SK-N-SH treated with all-trans-retinoic acid at 6 μM for 48 hours (cell line): Measurements from ENCODE around the gene ZNF500.

ENCODE experiments used
- ATAC-seq: fragments of 200-7000 bp; cut with Tn5 transposase; 3 replicates; pipeline ENCODE4 v1.9.1; 2020; ENCODE audit warnings: mild to moderate bottlenecking, moderate library complexity
- BACH2 ChIP-seq: fragments of 250-450 bp; sonication (Bioruptor Pico); IDR thresholded peaks from 2 replicates; pipeline ENCODE4 v1.9.0; 2021; ENCODE audit warnings: mild to moderate bottlenecking, borderline replicate concordance
- CSDC2 ChIP-seq: fragments of 250-450 bp; sonication (Bioruptor Pico); IDR thresholded peaks from 2 replicates; pipeline ENCODE4 v1.5.0; 2020; ENCODE audit warnings: mild to moderate bottlenecking, moderate library complexity
- ISL1 ChIP-seq: fragments of 250-450 bp; sonication (Bioruptor Pico); IDR thresholded peaks from 2 replicates; pipeline ENCODE4 v2.1.2; 2022; ENCODE audit warnings: mild to moderate bottlenecking, moderate library complexity
- OSR1 ChIP-seq: fragments of 250-450 bp; sonication (Bioruptor Pico); IDR thresholded peaks from 2 replicates; pipeline ENCODE4 v1.8.0; 2022; ENCODE audit warnings: moderate library complexity, mild to moderate bottlenecking, inconsistent platforms
- PATZ1 ChIP-seq: fragments of 250-450 bp; sonication (Bioruptor Pico); IDR thresholded peaks from 2 replicates; pipeline ENCODE4 v1.8.0; 2020; ENCODE audit warnings: mild to moderate bottlenecking, moderate library complexity, borderline replicate concordance
- POU6F1 ChIP-seq: fragments of 250-450 bp; sonication (Bioruptor Pico); IDR thresholded peaks from 2 replicates; pipeline ENCODE4 v1.8.0; 2021; ENCODE audit warnings: low read depth, mild to moderate bottlenecking, moderate library complexity, borderline replicate concordance
- PPARA ChIP-seq: fragments of 250-450 bp; sonication (Bioruptor Pico); IDR thresholded peaks from 2 replicates; pipeline ENCODE4 v1.5.0; 2020; ENCODE audit warnings: mild to moderate bottlenecking, borderline replicate concordance
- RARB ChIP-seq: fragments of 250-450 bp; sonication (Bioruptor Pico); IDR thresholded peaks from 2 replicates; pipeline ENCODE4 v1.8.0; 2021; ENCODE audit warnings: mild to moderate bottlenecking, moderate library complexity
- SNAI2 ChIP-seq: fragments of 250-450 bp; sonication (Bioruptor Pico); IDR thresholded peaks from 2 replicates; pipeline ENCODE4 v1.5.0; 2020; ENCODE audit warnings: mild to moderate bottlenecking, moderate library complexity
- TCF4 ChIP-seq: fragments of 250-450 bp; sonication (Bioruptor Pico); IDR thresholded peaks from 2 replicates; pipeline ENCODE4 v1.8.0; 2021; ENCODE audit warnings: mild to moderate bottlenecking, moderate library complexity, borderline replicate concordance
- TOX ChIP-seq: fragments of 250-450 bp; sonication (Bioruptor Pico); IDR thresholded peaks from 2 replicates; pipeline ENCODE4 v1.8.0; 2021; ENCODE audit warnings: mild to moderate bottlenecking, moderate library complexity, borderline replicate concordance
- ZC3H10 ChIP-seq: fragments of 250-450 bp; sonication (Bioruptor Pico); IDR thresholded peaks from 2 replicates; pipeline ENCODE4 v1.5.1; 2021; ENCODE audit warnings: mild to moderate bottlenecking, moderate library complexity
- ZFP3 ChIP-seq: fragments of 250-450 bp; sonication (Bioruptor Pico); IDR thresholded peaks from 2 replicates; pipeline ENCODE4 v1.5.0; 2020; ENCODE audit warnings: mild to moderate bottlenecking, moderate library complexity
- ZFP30 ChIP-seq: fragments of 450-650 bp; formaldehyde crosslinking; IDR thresholded peaks from 2 replicates; pipeline ENCODE4 v1.5.0; 2022; ENCODE audit warnings: mild to moderate bottlenecking, moderate library complexity
- ZNF565 ChIP-seq: fragments of 450-650 bp; formaldehyde crosslinking; conservative IDR thresholded peaks from 2 replicates; pipeline ENCODE4 v1.5.0; 2020; ENCODE audit warnings: low read depth, mild to moderate bottlenecking, moderate library complexity
- ZNF70 ChIP-seq: fragments of 450-650 bp; formaldehyde crosslinking; IDR thresholded peaks from 2 replicates; pipeline ENCODE4 v1.5.0; 2020; ENCODE audit warnings: mild to moderate bottlenecking, moderate library complexity
- ZNF8 ChIP-seq: fragments of 450-650 bp; formaldehyde crosslinking; IDR thresholded peaks from 2 replicates; pipeline ENCODE4 v1.5.0; 2020; ENCODE audit warnings: mild to moderate bottlenecking, moderate library complexity
- TF ChIP-seq, protein P1 (sequence below): fragments of 250-450 bp; sonication (Bioruptor Pico); IDR thresholded peaks from 2 replicates; pipeline ENCODE4 v1.5.1; 2021; ENCODE audit warnings: mild to moderate bottlenecking, moderate library complexity
- TF ChIP-seq, protein P2 (sequence below): fragments of 250-450 bp; sonication (Bioruptor Pico); IDR thresholded peaks from 2 replicates; pipeline ENCODE4 v1.5.1; 2020; ENCODE audit warnings: low read depth, mild to moderate bottlenecking, moderate library complexity
- TF ChIP-seq, protein P3 (sequence below): fragments of 250-450 bp; sonication (Bioruptor Pico); IDR thresholded peaks from 2 replicates; pipeline ENCODE4 v1.5.0; 2020; ENCODE audit warnings: mild to moderate bottlenecking, moderate library complexity

The ZNF500 gene

GRCh38 chr16:4806280-4806679, 39.3 kb upstream of the ZNF500 start:
- TF ChIP-seq, protein P1, sequence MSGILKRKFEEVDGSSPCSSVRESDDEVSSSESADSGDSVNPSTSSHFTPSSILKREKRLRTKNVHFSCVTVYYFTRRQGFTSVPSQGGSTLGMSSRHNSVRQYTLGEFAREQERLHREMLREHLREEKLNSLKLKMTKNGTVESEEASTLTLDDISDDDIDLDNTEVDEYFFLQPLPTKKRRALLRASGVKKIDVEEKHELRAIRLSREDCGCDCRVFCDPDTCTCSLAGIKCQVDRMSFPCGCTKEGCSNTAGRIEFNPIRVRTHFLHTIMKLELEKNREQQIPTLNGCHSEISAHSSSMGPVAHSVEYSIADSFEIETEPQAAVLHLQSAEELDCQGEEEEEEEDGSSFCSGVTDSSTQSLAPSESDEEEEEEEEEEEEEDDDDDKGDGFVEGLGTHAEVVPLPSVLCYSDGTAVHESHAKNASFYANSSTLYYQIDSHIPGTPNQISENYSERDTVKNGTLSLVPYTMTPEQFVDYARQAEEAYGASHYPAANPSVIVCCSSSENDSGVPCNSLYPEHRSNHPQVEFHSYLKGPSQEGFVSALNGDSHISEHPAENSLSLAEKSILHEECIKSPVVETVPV = no peak
- ATAC-seq = no peak

- no peak for TF ChIP-seq CSDC2 (CRISPR knock-in tag)
- TF ChIP-seq ZNF70 (CRISPR knock-in tag) = no peak
- TF ChIP-seq BACH2 (CRISPR knock-in tag) = no peak
- TF ChIP-seq ZNF8 (CRISPR knock-in tag) = no peak
- TF ChIP-seq ZFP3 (CRISPR knock-in tag) = no peak
- TF ChIP-seq ZFP30 (CRISPR knock-in tag) = no peak
- no peak for TF ChIP-seq PPARA
- TF ChIP-seq OSR1 (CRISPR knock-in tag) = no peak
- TF ChIP-seq POU6F1 (CRISPR knock-in tag) = no peak
- TF ChIP-seq PATZ1 (CRISPR knock-in tag) = no peak
- no peak for TF ChIP-seq ZNF565
- no peak for TF ChIP-seq SNAI2 (CRISPR knock-in tag)
- TF ChIP-seq ISL1 (CRISPR knock-in tag) = no peak
- TF ChIP-seq TOX (CRISPR knock-in tag) = no peak
- TF ChIP-seq ZC3H10 (CRISPR knock-in tag) = no peak
- TF ChIP-seq, protein P1 = no peak
- TF ChIP-seq, protein P2, sequence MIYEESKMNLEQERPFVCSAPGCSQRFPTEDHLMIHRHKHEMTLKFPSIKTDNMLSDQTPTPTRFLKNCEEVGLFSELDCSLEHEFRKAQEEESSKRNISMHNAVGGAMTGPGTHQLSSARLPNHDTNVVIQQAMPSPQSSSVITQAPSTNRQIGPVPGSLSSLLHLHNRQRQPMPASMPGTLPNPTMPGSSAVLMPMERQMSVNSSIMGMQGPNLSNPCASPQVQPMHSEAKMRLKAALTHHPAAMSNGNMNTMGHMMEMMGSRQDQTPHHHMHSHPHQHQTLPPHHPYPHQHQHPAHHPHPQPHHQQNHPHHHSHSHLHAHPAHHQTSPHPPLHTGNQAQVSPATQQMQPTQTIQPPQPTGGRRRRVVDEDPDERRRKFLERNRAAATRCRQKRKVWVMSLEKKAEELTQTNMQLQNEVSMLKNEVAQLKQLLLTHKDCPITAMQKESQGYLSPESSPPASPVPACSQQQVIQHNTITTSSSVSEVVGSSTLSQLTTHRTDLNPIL = no peak
- TF ChIP-seq, protein P3, sequence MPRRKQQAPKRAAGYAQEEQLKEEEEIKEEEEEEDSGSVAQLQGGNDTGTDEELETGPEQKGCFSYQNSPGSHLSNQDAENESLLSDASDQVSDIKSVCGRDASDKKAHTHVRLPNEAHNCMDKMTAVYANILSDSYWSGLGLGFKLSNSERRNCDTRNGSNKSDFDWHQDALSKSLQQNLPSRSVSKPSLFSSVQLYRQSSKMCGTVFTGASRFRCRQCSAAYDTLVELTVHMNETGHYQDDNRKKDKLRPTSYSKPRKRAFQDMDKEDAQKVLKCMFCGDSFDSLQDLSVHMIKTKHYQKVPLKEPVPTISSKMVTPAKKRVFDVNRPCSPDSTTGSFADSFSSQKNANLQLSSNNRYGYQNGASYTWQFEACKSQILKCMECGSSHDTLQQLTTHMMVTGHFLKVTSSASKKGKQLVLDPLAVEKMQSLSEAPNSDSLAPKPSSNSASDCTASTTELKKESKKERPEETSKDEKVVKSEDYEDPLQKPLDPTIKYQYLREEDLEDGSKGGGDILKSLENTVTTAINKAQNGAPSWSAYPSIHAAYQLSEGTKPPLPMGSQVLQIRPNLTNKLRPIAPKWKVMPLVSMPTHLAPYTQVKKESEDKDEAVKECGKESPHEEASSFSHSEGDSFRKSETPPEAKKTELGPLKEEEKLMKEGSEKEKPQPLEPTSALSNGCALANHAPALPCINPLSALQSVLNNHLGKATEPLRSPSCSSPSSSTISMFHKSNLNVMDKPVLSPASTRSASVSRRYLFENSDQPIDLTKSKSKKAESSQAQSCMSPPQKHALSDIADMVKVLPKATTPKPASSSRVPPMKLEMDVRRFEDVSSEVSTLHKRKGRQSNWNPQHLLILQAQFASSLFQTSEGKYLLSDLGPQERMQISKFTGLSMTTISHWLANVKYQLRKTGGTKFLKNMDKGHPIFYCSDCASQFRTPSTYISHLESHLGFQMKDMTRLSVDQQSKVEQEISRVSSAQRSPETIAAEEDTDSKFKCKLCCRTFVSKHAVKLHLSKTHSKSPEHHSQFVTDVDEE (CRISPR knock-in tag) = no peak
- ATAC-seq = no peak
Observed at GRCh38 chr16:4805231-4805630, 38.3 kb upstream of the ZNF500 start.

GRCh38 chr16:4803898-4804762, 37.2 kb upstream of the ZNF500 start:
- ATAC-seq = no peak
- no peak for TF ChIP-seq ZFP30 (CRISPR knock-in tag)
- TF ChIP-seq PPARA = no peak
- no peak for TF ChIP-seq ZNF565
- no peak for TF ChIP-seq ZNF8 (CRISPR knock-in tag)
- TF ChIP-seq PATZ1 (CRISPR knock-in tag) = no peak
- TF ChIP-seq BACH2 (CRISPR knock-in tag) = no peak
- no peak for TF ChIP-seq ZFP3 (CRISPR knock-in tag)
- no peak for TF ChIP-seq OSR1 (CRISPR knock-in tag)
- no peak for TF ChIP-seq RARB (CRISPR knock-in tag)
- TF ChIP-seq, protein P1 = no peak
- TF ChIP-seq TCF4 (CRISPR knock-in tag) = no peak
- TF ChIP-seq POU6F1 (CRISPR knock-in tag) = no peak
